ENCODE measurements around the gene INSC.

INSC gene

GRCh38 chr11:15144347-15144746 lies 29.6 kb downstream of the INSC start:
- no peak overlapping the region for H3K4me3 ChIP-seq (ENCODE audit: low read depth, low read length)
- no peaks in the 10 kb centered on the region for H3K9me3 ChIP-seq (ENCODE audit: severe bottlenecking)
- H3K36me3 ChIP-seq: no peaks in the 10 kb centered on the region
- no peak for DNase-seq
- peaks cover 52% of the 10 kb centered on the region for H3K27me3 ChIP-seq (ENCODE audit: insufficient read depth, low read depth, severe bottlenecking)
- H3K27ac ChIP-seq: no peak overlapping the region
- TF ChIP-seq, protein P1, sequence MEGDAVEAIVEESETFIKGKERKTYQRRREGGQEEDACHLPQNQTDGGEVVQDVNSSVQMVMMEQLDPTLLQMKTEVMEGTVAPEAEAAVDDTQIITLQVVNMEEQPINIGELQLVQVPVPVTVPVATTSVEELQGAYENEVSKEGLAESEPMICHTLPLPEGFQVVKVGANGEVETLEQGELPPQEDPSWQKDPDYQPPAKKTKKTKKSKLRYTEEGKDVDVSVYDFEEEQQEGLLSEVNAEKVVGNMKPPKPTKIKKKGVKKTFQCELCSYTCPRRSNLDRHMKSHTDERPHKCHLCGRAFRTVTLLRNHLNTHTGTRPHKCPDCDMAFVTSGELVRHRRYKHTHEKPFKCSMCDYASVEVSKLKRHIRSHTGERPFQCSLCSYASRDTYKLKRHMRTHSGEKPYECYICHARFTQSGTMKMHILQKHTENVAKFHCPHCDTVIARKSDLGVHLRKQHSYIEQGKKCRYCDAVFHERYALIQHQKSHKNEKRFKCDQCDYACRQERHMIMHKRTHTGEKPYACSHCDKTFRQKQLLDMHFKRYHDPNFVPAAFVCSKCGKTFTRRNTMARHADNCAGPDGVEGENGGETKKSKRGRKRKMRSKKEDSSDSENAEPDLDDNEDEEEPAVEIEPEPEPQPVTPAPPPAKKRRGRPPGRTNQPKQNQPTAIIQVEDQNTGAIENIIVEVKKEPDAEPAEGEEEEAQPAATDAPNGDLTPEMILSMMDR (IDR thresholded peaks at IDR 0.05; ENCODE audit: low read depth, low read length): no peak

DNA sequence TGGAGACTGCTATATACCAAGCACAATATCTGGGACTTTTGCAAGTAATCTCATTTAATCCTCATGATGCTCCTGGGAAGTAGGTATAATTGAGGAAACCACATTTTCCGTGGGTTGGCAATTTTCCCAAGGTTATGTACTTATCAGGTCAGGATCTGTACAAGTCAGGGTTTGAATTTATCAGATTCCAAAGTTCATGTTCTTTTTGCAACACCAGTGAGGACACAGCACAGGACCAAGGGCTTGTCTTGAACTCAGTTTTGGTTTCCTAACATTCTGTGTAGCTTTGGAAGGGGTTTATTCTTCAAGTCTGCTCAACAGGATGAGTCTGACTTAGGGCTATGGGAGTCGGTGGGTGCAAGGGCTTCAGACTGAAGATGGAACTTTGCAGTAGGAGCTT lies 30.4 kb downstream of the INSC start:
- no peaks in the 10 kb centered on the region for H3K9me3 ChIP-seq (ENCODE audit: severe bottlenecking)
- H3K27me3 ChIP-seq (ENCODE audit: insufficient read depth, low read depth, severe bottlenecking): peaks cover 46% of the 10 kb centered on the region
- DNase-seq: no peak
- no peaks in the 10 kb centered on the region for H3K36me3 ChIP-seq
- TF ChIP-seq, protein P1 (IDR thresholded peaks at IDR 0.05; ENCODE audit: low read depth, low read length): no peak
- no peak overlapping the region for H3K27ac ChIP-seq
- H3K4me3 ChIP-seq (ENCODE audit: low read depth, low read length): no peak overlapping the region

DNA sequence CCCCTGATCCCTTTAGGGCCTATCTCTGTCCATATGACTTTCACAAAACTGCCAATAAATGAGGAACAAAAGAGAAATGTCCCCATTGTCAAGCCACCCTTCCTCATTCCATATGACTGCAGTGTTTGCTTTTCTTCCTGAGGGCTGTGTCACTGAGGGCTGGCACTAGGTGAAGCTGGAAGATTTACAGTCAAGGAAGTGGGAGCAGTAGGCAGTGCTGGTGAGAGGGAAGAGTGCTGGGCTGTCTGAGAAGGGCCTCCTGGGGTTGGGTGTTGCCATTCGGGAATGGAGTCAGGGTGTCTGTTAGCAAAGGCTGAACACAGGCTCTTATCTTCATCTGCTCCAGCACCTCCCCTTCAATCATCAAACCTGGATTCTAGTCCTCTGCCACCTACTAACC lies 30.9 kb downstream of the INSC start:
- peaks cover 49% of the 10 kb centered on the region for H3K27me3 ChIP-seq (ENCODE audit: insufficient read depth, low read depth, severe bottlenecking)
- no peak overlapping the region for H3K4me3 ChIP-seq (ENCODE audit: low read depth, low read length)
- DNase-seq: no peak
- no peaks in the 10 kb centered on the region for H3K36me3 ChIP-seq
- TF ChIP-seq, protein P1 (IDR thresholded peaks at IDR 0.05; ENCODE audit: low read depth, low read length): no peak
- H3K27ac ChIP-seq: no peak overlapping the region
- H3K9me3 ChIP-seq (ENCODE audit: severe bottlenecking): no peaks in the 10 kb centered on the region

- H3K27ac ChIP-seq: no peak overlapping the region
- TF ChIP-seq, protein P1 (IDR thresholded peaks at IDR 0.05; ENCODE audit: low read depth, low read length): no peak
These were observed 31.7 kb downstream of the INSC start for GRCh38 chr11:15146271-15147003.

GRCh38 chr11:15148169-15148568 lies 33.4 kb downstream of the INSC start:
- H3K27ac ChIP-seq: no peak overlapping the region
- TF ChIP-seq, protein P1 (IDR thresholded peaks at IDR 0.05; ENCODE audit: low read depth, low read length): no peak
- no peak overlapping the region for H3K4me3 ChIP-seq (ENCODE audit: low read depth, low read length)
- H3K36me3 ChIP-seq: no peaks in the 10 kb centered on the region
- no peaks in the 10 kb centered on the region for H3K9me3 ChIP-seq (ENCODE audit: severe bottlenecking)
- peaks cover 59% of the 10 kb centered on the region for H3K27me3 ChIP-seq (ENCODE audit: insufficient read depth, low read depth, severe bottlenecking)
- no peak for DNase-seq

More at GRCh38 chr11:15146271-15147003, 31.7 kb downstream of the INSC start:
- H3K9me3 ChIP-seq (ENCODE audit: severe bottlenecking): no peaks in the 10 kb centered on the region
- no peak overlapping the region for H3K4me3 ChIP-seq (ENCODE audit: low read depth, low read length)
- H3K36me3 ChIP-seq: no peaks in the 10 kb centered on the region
- no peak for DNase-seq
- peaks cover 52% of the 10 kb centered on the region for H3K27me3 ChIP-seq (ENCODE audit: insufficient read depth, low read depth, severe bottlenecking)

DNA sequence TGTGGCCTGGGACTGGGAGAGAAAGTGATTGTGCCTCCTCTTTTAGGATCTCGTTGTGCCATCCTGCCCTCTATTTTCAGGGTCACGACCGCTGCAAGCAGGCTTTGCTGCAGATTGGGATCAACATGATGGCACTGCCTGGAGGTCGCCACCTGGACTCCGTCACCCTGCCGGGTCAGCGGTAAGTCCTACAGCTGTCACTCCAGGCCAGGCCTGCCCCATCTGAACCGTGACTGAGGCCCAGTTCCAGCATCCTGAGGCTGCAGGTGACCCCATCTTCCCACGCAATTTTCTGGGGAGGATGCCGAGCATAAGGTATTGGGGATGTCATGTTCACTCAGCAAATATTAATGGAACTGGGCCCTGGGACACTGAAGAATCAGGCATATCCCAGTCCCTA lies 34.3 kb downstream of the INSC start:
- H3K27me3 ChIP-seq (ENCODE audit: insufficient read depth, low read depth, severe bottlenecking): peaks cover 65% of the 10 kb centered on the region
- H3K27ac ChIP-seq: no peak overlapping the region
- TF ChIP-seq, protein P1 (IDR thresholded peaks at IDR 0.05; ENCODE audit: low read depth, low read length): no peak
- H3K4me3 ChIP-seq (ENCODE audit: low read depth, low read length): no peak overlapping the region
- no peak for DNase-seq
- H3K9me3 ChIP-seq (ENCODE audit: severe bottlenecking): no peaks in the 10 kb centered on the region
- no peaks in the 10 kb centered on the region for H3K36me3 ChIP-seq
